Measurements from ENCODE around the gene SETBP1. TPM values are rescaled to one million over a fixed set of nuclear protein-coding genes. Genes with fewer than 3 reads are reported as not detected.

Gene SETBP1
- total and polyA plus RNA-seq, 3 donors from 2014 or later = 6.2 to 34.7 (median 33.1) TPM

DNA sequence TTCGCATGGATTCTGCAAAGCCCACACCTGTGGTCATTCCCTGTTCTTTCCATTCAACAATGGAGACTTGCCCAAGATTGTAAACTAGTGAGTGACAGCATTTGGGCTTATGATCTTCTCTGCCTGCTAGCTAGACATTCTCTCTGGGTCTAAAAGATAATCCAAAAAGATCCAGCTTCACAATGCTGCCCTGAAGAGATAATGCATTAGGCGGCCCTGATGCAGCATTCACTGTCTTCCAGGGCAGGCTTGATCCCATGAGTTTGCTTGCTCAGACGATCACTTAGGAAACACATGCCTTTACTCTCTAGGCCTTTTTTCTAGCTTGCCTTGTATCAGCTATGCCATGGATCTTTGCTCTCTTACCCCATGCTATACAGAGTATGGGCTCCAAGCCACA lies 196.1 kb downstream of the SETBP1 start:
- WGBS, 2 donors = 93 to 95% methylated on average over 3 of the region's 3 CpGs
- Histone ChIP-seq H3K4me3 (no peak overlapping the region), H3K27ac (no peak overlapping the region), H3K9me3 (no peaks in the 10 kb centered on the region), H3K4me1 (no peaks in the 10 kb centered on the region), H3K27me3 (no peaks in the 10 kb centered on the region), H3K36me3 (ENCODE audit: low read depth, missing control alignments) (no peaks in the 10 kb centered on the region)
- TF ChIP-seq, protein P1, sequence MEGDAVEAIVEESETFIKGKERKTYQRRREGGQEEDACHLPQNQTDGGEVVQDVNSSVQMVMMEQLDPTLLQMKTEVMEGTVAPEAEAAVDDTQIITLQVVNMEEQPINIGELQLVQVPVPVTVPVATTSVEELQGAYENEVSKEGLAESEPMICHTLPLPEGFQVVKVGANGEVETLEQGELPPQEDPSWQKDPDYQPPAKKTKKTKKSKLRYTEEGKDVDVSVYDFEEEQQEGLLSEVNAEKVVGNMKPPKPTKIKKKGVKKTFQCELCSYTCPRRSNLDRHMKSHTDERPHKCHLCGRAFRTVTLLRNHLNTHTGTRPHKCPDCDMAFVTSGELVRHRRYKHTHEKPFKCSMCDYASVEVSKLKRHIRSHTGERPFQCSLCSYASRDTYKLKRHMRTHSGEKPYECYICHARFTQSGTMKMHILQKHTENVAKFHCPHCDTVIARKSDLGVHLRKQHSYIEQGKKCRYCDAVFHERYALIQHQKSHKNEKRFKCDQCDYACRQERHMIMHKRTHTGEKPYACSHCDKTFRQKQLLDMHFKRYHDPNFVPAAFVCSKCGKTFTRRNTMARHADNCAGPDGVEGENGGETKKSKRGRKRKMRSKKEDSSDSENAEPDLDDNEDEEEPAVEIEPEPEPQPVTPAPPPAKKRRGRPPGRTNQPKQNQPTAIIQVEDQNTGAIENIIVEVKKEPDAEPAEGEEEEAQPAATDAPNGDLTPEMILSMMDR (IDR thresholded peaks at IDR 0.05) = no peak
- no peak for TF ChIP-seq POLR2A (IDR thresholded peaks at IDR 0.05)
- DNase-seq = no peak
- intact Hi-C loops (cut with DNase I; ENCODE audit: low total_unique reads) = no loop called here

DNA sequence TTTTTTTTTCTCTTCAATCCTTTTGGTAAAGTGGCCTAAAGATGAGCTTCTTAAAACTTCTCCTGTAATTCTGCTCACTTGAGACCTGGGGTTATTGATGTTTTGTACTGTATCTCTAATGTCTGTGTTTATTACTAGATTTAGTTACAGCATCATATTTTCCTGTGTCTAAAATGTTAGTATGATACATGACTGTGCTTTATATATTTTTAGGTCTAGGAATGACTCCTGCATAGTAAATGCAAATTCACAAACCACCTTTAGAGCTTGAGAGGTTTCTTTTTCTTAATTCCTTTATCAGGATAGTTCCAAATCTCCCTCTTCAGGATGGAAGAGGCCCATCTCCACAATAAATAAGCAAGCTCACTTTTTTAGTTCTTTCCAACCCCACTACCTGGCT lies 197.6 kb downstream of the SETBP1 start:
- no peaks in the 10 kb centered on the region for H3K4me1 ChIP-seq
- H3K27me3 ChIP-seq = no peaks in the 10 kb centered on the region
- TF ChIP-seq, protein P1 (IDR thresholded peaks at IDR 0.05) = no peak
- no peak for TF ChIP-seq POLR2A (IDR thresholded peaks at IDR 0.05)
- H3K4me3 ChIP-seq = no peak overlapping the region
- no peak for DNase-seq
- no peaks in the 10 kb centered on the region for H3K9me3 ChIP-seq
- no peak overlapping the region for H3K27ac ChIP-seq
- intact Hi-C loops (cut with DNase I; ENCODE audit: low total_unique reads) = no loop called here
- H3K36me3 ChIP-seq (ENCODE audit: low read depth, missing control alignments) = no peaks in the 10 kb centered on the region

DNA sequence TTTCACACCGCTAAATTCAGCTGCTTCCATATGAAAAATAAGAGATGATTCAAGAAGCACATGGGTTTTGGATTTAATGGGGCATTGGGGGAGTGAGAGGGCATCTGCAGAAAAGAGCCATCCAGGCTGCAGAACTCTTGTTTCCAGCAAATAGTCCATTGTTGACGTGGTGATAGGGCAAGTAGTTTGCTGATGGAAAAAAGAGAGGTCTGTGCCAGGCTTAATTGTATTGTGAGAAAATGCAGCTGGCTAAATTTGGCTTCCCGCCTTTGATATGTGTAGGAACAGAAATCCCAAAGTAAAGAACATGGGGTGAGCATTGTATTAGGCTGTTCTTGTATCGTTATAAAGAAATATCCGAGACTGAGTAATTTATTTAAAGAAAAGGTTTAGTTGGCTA lies 199.5 kb downstream of the SETBP1 start:
- Histone ChIP-seq H3K4me1 (no peaks in the 10 kb centered on the region), H3K9me3 (no peaks in the 10 kb centered on the region), H3K36me3 (ENCODE audit: low read depth, missing control alignments) (no peaks in the 10 kb centered on the region), H3K4me3 (no peak overlapping the region), H3K27me3 (no peaks in the 10 kb centered on the region), H3K27ac (no peak overlapping the region)
- no peak for DNase-seq
- WGBS, 2 donors = 83 to 86% methylated on average over 5 of the region's 5 CpGs
- no peak for TF ChIP-seq POLR2A (IDR thresholded peaks at IDR 0.05)
- TF ChIP-seq, protein P1 (IDR thresholded peaks at IDR 0.05) = no peak
- intact Hi-C loops (cut with DNase I; ENCODE audit: low total_unique reads) = no loop called here

DNA sequence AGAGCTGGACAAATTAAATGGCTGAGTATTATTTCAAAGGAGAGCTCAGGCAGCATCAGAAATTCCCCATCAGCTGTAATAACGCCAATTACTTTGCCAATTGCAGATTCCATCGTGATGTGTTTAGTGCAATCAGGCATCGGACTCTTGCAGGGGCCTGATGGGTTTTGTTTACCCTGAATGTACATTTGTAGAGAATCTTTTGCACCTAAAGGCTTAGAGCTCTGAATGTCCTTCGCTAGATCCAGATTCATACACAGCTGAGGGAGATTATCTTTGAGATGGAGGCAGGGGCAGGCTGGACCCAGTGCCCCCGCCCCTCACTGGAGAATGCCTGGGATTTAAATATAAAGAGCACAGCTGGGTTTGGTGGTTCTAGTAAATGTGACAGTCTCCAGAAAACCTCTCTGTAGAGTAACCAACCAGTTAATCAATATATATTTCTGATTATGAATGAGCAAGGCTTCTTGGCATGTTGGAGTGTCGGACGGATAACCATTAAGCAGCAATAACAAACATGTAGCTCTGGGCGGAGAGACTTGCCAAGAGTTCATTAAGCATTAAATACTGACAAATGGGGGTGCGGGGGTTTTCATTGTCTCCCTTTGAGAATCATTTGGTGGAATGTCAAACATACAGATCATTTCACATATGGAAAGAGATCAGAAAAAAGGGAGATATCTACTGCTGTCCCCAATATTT lies 200.9 kb downstream of the SETBP1 start:
- 82 to 86% methylated on average over 9 of the region's 9 CpGs for WGBS, 2 donors
- no peak overlapping the region for H3K27ac ChIP-seq
- H3K4me1 ChIP-seq = no peaks in the 10 kb centered on the region
- no peaks in the 10 kb centered on the region for H3K36me3 ChIP-seq (ENCODE audit: low read depth, missing control alignments)
- H3K9me3 ChIP-seq = no peaks in the 10 kb centered on the region
- intact Hi-C loops (cut with DNase I; ENCODE audit: low total_unique reads) = no loop called here
- TF ChIP-seq POLR2A (IDR thresholded peaks at IDR 0.05) = no peak
- TF ChIP-seq, protein P1 (IDR thresholded peaks at IDR 0.05) = no peak
- no peak for DNase-seq
- H3K27me3 ChIP-seq = no peaks in the 10 kb centered on the region
- no peak overlapping the region for H3K4me3 ChIP-seq
